Measurements from ENCODE around the gene CNNM4. TPM values are rescaled to one million over a fixed set of nuclear protein-coding genes. Genes with fewer than 3 reads are reported as not detected.

The CNNM4 gene
- total and polyA plus RNA-seq, 5 donors = 10.4 to 24.9 (median 19.3) TPM

GRCh38 chr2:96758987-96759386 is 1.7 kb upstream of the CNNM4 start:
- intact Hi-C loops (cut with DNase I) = loop anchor here in 1 of 4 donors (5.0 kb wide), 1 partner anchor 117 kb away; the partner anchor contains the start of gene FER1L5
- 89% methylated on average over 3 of the region's 3 CpGs for WGBS
- no peak for DNase-seq
- no peak for ATAC-seq
- no peak overlapping the region for H3K27ac ChIP-seq (ENCODE audit: low read length)
- no peak overlapping the region for H3K4me3 ChIP-seq (ENCODE audit: low read length)
- no peaks in the 10 kb centered on the region for H3K9me3 ChIP-seq (ENCODE audit: control insufficient read depth, low read length)
- peaks cover 18% of the 10 kb centered on the region for H3K4me1 ChIP-seq (ENCODE audit: control insufficient read depth, insufficient read depth, low read length)
- no peaks in the 10 kb centered on the region for H3K27me3 ChIP-seq (ENCODE audit: control insufficient read depth, insufficient read depth)

GRCh38 chr2:96759548-96759947 is 1.2 kb upstream of the CNNM4 start:
- Histone ChIP-seq H3K27ac (ENCODE audit: low read length) (no peak overlapping the region), H3K4me3 (ENCODE audit: low read length) (no peak overlapping the region), H3K9me3 (ENCODE audit: control insufficient read depth, low read length) (no peaks in the 10 kb centered on the region), H3K27me3 (ENCODE audit: control insufficient read depth, insufficient read depth) (no peaks in the 10 kb centered on the region), H3K4me1 (ENCODE audit: control insufficient read depth, insufficient read depth, low read length) (peaks cover 21% of the 10 kb centered on the region)
- 93% methylated on average over 4 of the region's 4 CpGs for WGBS
- no peak for ATAC-seq
- DNase-seq = no peak
- intact Hi-C loops (cut with DNase I) = loop anchor here in 1 of 4 donors (5.0 kb wide), 1 partner anchor 117 kb away; the partner anchor contains the start of gene FER1L5

DNA sequence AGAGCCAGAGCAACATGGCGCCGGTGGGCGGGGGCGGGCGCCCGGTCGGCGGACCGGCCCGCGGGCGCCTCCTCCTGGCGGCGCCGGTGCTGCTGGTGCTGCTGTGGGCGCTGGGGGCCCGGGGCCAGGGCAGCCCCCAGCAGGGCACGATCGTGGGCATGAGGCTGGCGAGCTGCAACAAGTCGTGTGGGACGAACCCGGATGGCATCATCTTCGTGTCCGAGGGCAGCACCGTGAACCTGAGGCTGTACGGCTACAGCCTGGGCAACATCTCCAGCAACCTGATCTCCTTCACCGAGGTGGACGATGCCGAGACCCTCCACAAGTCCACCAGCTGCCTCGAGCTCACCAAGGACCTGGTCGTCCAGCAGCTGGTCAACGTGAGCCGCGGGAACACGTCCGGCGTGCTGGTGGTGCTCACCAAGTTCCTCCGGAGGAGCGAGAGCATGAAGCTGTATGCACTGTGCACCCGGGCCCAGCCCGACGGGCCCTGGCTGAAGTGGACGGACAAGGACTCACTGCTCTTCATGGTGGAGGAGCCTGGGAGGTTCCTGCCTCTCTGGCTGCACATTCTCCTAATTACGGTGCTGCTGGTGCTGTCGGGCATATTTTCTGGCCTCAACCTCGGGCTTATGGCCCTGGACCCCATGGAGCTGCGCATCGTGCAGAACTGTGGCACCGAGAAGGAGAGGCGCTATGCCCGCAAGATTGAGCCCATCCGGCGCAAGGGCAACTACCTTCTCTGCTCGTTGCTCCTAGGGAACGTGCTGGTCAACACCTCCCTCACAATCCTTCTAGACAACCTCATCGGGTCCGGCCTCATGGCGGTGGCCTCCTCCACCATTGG is 507 bp downstream of the CNNM4 start:
- Histone ChIP-seq H3K9me3 (ENCODE audit: control insufficient read depth, low read length) (no peaks in the 10 kb centered on the region), H3K4me1 (ENCODE audit: control insufficient read depth, insufficient read depth, low read length) (peaks cover 21% of the 10 kb centered on the region), H3K27me3 (ENCODE audit: control insufficient read depth, insufficient read depth) (no peaks in the 10 kb centered on the region), H3K27ac (ENCODE audit: low read length) (peak overlapping the region; percentile 65), H3K4me3 (ENCODE audit: low read length) (peak overlapping the region; percentile 59)
- 26% methylated on average over 59 of the region's 59 CpGs for WGBS
- ATAC-seq (peak; percentile 17 to 20), DNase-seq (peak; percentile 58 to 81 (median 77))
- intact Hi-C loops (cut with DNase I) = loop anchor here in 1 of 4 donors (5.0 to 10.0 kb wide), 2 partner anchors 41 to 126 kb away; partner anchors contain the start of gene KANSL3

GRCh38 chr2:96762529-96763311 is 2.0 kb downstream of the CNNM4 start:
- intact Hi-C loops (cut with DNase I) = loop anchor here in 1 of 4 donors (5.0 to 10.0 kb wide), 2 partner anchors 40 to 128 kb away; partner anchors contain the start of gene KANSL3
- DNase-seq (no peak), ATAC-seq (no peak)
- no peaks in the 10 kb centered on the region for H3K27me3 ChIP-seq (ENCODE audit: control insufficient read depth, insufficient read depth)
- peak overlapping the region; percentile 27 for H3K4me3 ChIP-seq (ENCODE audit: low read length)
- 39% methylated on average over 15 of the region's 15 CpGs for WGBS
- peaks cover 21% of the 10 kb centered on the region for H3K4me1 ChIP-seq (ENCODE audit: control insufficient read depth, insufficient read depth, low read length)
- no peak overlapping the region for H3K27ac ChIP-seq (ENCODE audit: low read length)
- H3K9me3 ChIP-seq (ENCODE audit: control insufficient read depth, low read length) = no peaks in the 10 kb centered on the region

GRCh38 chr2:96763511-96764252 is 3.0 kb downstream of the CNNM4 start:
- no peak overlapping the region for H3K27ac ChIP-seq (ENCODE audit: low read length)
- ATAC-seq (no peak), DNase-seq (no peak)
- no peaks in the 10 kb centered on the region for H3K27me3 ChIP-seq (ENCODE audit: control insufficient read depth, insufficient read depth)
- peak overlapping the region; percentile 27 for H3K4me3 ChIP-seq (ENCODE audit: low read length)
- H3K4me1 ChIP-seq (ENCODE audit: control insufficient read depth, insufficient read depth, low read length) = peaks cover 21% of the 10 kb centered on the region
- intact Hi-C loops (cut with DNase I) = loop anchor here in 1 of 4 donors (5.0 to 10.0 kb wide), 2 partner anchors 39 to 129 kb away; partner anchors contain the start of gene KANSL3
- 30% methylated on average over 7 of the region's 7 CpGs for WGBS
- H3K9me3 ChIP-seq (ENCODE audit: control insufficient read depth, low read length) = no peaks in the 10 kb centered on the region

GRCh38 chr2:96764253-96764637 is 3.5 kb downstream of the CNNM4 start:
- no peak overlapping the region for H3K27ac ChIP-seq (ENCODE audit: low read length)
- H3K27me3 ChIP-seq (ENCODE audit: control insufficient read depth, insufficient read depth) = no peaks in the 10 kb centered on the region
- peak in 2 of 3 donors; percentile 64 to 66 for DNase-seq
- H3K4me3 ChIP-seq (ENCODE audit: low read length) = no peak overlapping the region
- 50% methylated on average over 8 of the region's 8 CpGs for WGBS
- peaks cover 21% of the 10 kb centered on the region for H3K4me1 ChIP-seq (ENCODE audit: control insufficient read depth, insufficient read depth, low read length)
- intact Hi-C loops (cut with DNase I) = loop anchor here in 1 of 4 donors (5.0 to 10.0 kb wide), 2 partner anchors 38 to 129 kb away; partner anchors contain the start of gene KANSL3
- ATAC-seq = no peak
- H3K9me3 ChIP-seq (ENCODE audit: control insufficient read depth, low read length) = no peaks in the 10 kb centered on the region

DNA sequence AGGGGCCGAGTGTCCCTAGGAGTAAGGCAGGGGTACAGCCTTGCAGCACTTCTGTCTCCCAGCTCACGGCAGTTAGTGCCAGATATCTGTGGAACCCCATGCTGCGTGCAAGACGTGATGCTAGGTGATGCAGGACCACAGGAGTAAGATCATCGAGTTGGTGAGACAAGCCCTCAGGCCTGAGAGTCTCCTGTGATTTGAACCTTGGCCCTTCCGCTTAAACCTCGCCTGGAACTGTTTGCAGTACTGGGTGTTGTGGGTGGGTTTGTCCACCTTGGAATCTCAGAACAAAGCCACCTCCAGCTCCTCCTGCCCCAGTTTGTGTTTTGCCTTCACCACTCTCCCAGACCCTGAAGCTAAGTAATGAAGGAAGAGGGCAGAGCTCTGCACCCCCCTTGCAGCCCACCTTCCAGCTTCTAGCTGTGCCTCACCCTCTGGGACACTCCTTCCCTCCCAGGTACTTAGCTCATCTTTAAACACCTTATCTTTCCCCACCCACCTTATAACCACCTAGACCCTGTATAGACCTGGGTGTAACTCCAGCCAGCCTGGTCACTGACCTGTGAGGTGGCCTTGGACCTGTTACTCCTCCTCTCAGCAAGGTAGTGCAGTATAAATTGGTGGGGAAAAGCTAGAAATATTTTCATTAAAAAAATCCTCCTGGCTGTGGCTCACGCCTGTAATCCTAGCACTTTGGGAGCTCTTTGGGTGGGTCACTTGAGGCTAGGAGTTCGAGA is 6.6 kb downstream of the CNNM4 start:
- ATAC-seq = no peak

DNA sequence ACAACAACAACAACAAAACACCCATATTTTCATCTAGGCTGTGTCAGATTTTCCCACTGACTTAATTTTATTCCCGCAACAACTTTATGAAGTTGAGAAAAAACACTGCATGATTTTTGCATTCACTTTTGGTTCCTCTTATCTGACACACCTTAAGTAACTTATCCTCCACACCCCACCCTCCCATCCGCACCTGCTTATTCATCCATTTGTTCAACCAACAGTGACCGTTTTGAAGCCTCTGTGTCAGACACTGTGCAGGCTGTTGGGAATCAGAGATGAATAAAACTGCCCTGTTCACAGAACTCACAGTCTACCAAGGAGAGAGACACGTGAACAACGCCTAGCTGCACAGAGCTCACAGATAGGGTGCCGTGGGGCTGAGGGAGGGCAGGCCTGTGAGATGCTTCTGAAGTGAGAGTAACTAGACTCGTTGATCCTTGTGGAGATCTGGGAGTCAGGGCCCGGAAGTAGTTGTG is 7.4 kb downstream of the CNNM4 start:
- DNase-seq (no peak), ATAC-seq (no peak)
- Histone ChIP-seq H3K27me3 (ENCODE audit: control insufficient read depth, insufficient read depth) (no peaks in the 10 kb centered on the region), H3K4me3 (ENCODE audit: low read length) (no peak overlapping the region), H3K27ac (ENCODE audit: low read length) (no peak overlapping the region), H3K9me3 (ENCODE audit: control insufficient read depth, low read length) (no peaks in the 10 kb centered on the region), H3K4me1 (ENCODE audit: control insufficient read depth, insufficient read depth, low read length) (peaks cover 10% of the 10 kb centered on the region)
- intact Hi-C loops (cut with DNase I) = loop anchor here in 1 of 4 donors (10.0 kb wide), 1 partner anchor 133 kb away; the partner anchor contains the start of gene KANSL3
- WGBS = 81% methylated on average over 8 of the region's 8 CpGs

More for the DNA sequence above, 6.6 kb downstream of the CNNM4 start:
- peaks cover 16% of the 10 kb centered on the region for H3K4me1 ChIP-seq (ENCODE audit: control insufficient read depth, insufficient read depth, low read length)
- H3K27me3 ChIP-seq (ENCODE audit: control insufficient read depth, insufficient read depth) = no peaks in the 10 kb centered on the region
- no peak overlapping the region for H3K4me3 ChIP-seq (ENCODE audit: low read length)
- H3K9me3 ChIP-seq (ENCODE audit: control insufficient read depth, low read length) = no peaks in the 10 kb centered on the region
- WGBS = 94% methylated on average over 9 of the region's 9 CpGs
- intact Hi-C loops (cut with DNase I) = loop anchor here in 1 of 4 donors (10.0 kb wide), 1 partner anchor 133 kb away; the partner anchor contains the start of gene KANSL3
- H3K27ac ChIP-seq (ENCODE audit: low read length) = no peak overlapping the region
- no peak for DNase-seq

DNA sequence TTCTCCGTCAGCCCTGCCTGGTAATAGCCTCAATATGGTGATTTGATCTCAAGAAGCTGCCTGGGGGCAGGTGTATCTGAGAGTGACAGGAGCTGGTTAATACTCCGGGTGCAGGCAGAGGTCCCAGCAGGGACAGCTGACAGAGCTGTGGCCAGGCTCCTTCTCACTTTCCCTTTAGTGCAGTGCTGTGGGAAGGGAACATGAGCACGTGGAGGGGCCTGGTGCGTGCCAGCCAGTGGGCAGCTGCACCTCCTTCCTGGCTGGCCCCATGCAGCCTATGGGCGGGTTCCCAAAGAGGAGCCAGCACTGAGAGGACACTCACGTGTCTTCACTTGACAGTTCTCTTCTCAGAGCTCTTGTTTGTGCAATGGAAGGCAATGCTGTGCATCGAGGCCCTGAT is 9.1 kb downstream of the CNNM4 start:
- no peaks in the 10 kb centered on the region for H3K9me3 ChIP-seq (ENCODE audit: control insufficient read depth, low read length)
- peak; percentile 93 to 94 for ATAC-seq
- WGBS = 52% methylated on average over 7 of the region's 7 CpGs
- H3K27ac ChIP-seq (ENCODE audit: low read length) = peak overlapping the region; percentile 76
- peak; percentile 70 to 90 (median 88) for DNase-seq
- H3K4me3 ChIP-seq (ENCODE audit: low read length) = no peak overlapping the region
- no peaks in the 10 kb centered on the region for H3K27me3 ChIP-seq (ENCODE audit: control insufficient read depth, insufficient read depth)
- intact Hi-C loops (cut with DNase I) = loop anchor here in 1 of 4 donors (10.0 kb wide), 1 partner anchor 135 kb away; the partner anchor contains the start of gene KANSL3
- H3K4me1 ChIP-seq (ENCODE audit: control insufficient read depth, insufficient read depth, low read length) = peaks cover 3% of the 10 kb centered on the region
